Measurements from ENCODE around the gene ADAMTS2.

Gene ADAMTS2

DNA sequence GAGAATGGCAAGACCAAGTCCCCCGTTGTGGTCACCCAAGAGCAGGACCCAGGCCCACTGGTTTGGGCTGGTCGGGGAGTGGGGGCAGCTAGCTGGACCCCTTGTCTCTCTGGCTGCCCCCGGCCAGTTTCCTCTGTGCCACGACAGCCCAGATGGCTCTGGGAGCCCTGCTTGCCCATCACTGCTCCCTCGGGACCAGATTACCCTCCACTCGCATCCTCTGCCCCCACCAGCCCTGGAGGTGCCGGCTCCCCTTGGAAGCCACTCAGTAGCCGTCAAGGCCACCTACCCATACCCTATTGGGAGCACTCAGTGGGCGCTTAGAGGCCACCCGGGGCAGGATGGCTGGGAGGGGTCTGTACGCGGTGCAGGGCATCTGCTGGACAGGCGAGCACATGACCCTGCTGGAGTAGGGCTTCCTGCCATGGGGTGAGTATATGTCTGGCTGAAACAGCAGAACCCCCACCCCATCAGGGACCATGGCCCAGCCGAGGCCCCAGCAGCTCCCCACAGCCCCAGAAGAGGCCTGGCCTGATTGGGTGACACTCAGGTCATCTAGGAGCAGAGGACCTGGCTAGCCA is 215.1 kb downstream of the ADAMTS2 start:
- Histone ChIP-seq H3K27me3 (ENCODE audit: insufficient read depth, low read length) (no peaks in the 10 kb centered on the region), H4K91ac (ENCODE audit: low read depth, low read length) (no peak overlapping the region), H3K4me3 (ENCODE audit: low read depth, low read length) (no peak overlapping the region), H3K36me3 (ENCODE audit: control insufficient read depth in 1 of 2, insufficient read depth in 2 of 2, low read length in 2 of 2) (peaks cover 56 to 59% of the 10 kb centered on the region in 2 experiments), H3K27ac (ENCODE audit: low read depth, low read length) (no peak overlapping the region), H2BK12ac (ENCODE audit: low read length) (no peak overlapping the region), H3K4me2 (ENCODE audit: low read length) (no peak overlapping the region), H3K14ac (ENCODE audit: low read length) (no peak overlapping the region), H2BK120ac (ENCODE audit: insufficient read depth, low read length, poor library complexity) (no peak overlapping the region), H3K23ac (ENCODE audit: low read length) (no peak overlapping the region), H3K9me3 (ENCODE audit: insufficient read depth, low read depth, low read length) (peaks cover 51% of the 10 kb centered on the region), H4K12ac (ENCODE audit: low read depth, low read length) (no peak overlapping the region), H2BK5ac (ENCODE audit: low read depth, low read length, poor library complexity) (no peak overlapping the region), H3K9ac (ENCODE audit: low read length) (no peak overlapping the region), H4K8ac (ENCODE audit: low read depth, low read length) (no peak overlapping the region), H3K4ac (ENCODE audit: low read depth, low read length) (no peak overlapping the region), H2AFZ (ENCODE audit: insufficient read depth, low read length, poor library complexity) (no peak overlapping the region), H3K79me2 (ENCODE audit: control insufficient read depth, insufficient read depth, low read length, poor library complexity) (no peaks in the 10 kb centered on the region), H3K4me1 (ENCODE audit: control insufficient read depth in 1 of 2, insufficient read depth in 2 of 2, low read length in 2 of 2) (no peaks in the 10 kb centered on the region), H2AK5ac (ENCODE audit: low read length) (no peak overlapping the region), H3K18ac (ENCODE audit: low read length) (no peak overlapping the region), H3K79me1 (ENCODE audit: low read length) (no peaks in the 10 kb centered on the region)
- no CpG with 5 or more reads among the region's 14 CpGs for WGBS (ENCODE audit: extremely low coverage, insufficient coverage, insufficient read length)
- no peak for DNase-seq

DNA sequence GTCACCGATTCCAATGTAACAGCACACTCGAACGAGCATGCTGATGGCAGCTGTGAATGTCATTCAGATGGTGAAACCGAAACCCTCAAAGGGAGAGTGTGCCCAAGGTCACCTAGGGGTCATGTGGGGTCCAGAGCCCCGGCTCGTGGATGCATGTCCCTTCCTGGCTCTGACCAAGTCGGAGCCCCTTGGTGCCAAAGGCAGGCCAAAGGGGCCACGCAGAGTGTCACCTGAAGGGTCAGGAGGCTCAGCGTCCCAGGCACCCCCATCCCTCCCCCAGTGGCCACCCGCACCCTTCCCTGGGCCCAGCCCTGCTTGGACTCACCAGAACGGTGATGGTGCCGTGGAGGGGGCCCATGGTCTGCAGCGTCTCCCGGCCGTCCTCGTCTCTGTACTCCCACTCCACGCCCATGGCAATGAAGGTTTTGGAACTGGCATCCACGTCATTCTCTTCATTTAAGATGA is 215.6 kb downstream of the ADAMTS2 start:
- Histone ChIP-seq H3K9ac (ENCODE audit: low read length) (no peak overlapping the region), H3K4me1 (ENCODE audit: control insufficient read depth in 1 of 2, insufficient read depth in 2 of 2, low read length in 2 of 2) (no peaks in the 10 kb centered on the region), H2AFZ (ENCODE audit: insufficient read depth, low read length, poor library complexity) (no peak overlapping the region), H3K18ac (ENCODE audit: low read length) (no peak overlapping the region), H3K23ac (ENCODE audit: low read length) (no peak overlapping the region), H3K4me3 (ENCODE audit: low read depth, low read length) (no peak overlapping the region), H2BK5ac (ENCODE audit: low read depth, low read length, poor library complexity) (no peak overlapping the region), H3K4ac (ENCODE audit: low read depth, low read length) (no peak overlapping the region), H4K12ac (ENCODE audit: low read depth, low read length) (no peak overlapping the region), H4K8ac (ENCODE audit: low read depth, low read length) (no peak overlapping the region), H2AK5ac (ENCODE audit: low read length) (no peak overlapping the region), H3K36me3 (ENCODE audit: control insufficient read depth in 1 of 2, insufficient read depth in 2 of 2, low read length in 2 of 2) (peaks cover 62% of the 10 kb centered on the region in 2 experiments), H3K27ac (ENCODE audit: low read depth, low read length) (no peak overlapping the region), H3K9me3 (ENCODE audit: insufficient read depth, low read depth, low read length) (peaks cover 54% of the 10 kb centered on the region), H3K27me3 (ENCODE audit: insufficient read depth, low read length) (no peaks in the 10 kb centered on the region), H3K79me2 (ENCODE audit: control insufficient read depth, insufficient read depth, low read length, poor library complexity) (no peaks in the 10 kb centered on the region), H3K4me2 (ENCODE audit: low read length) (no peak overlapping the region), H3K79me1 (ENCODE audit: low read length) (no peaks in the 10 kb centered on the region), H2BK12ac (ENCODE audit: low read length) (no peak overlapping the region), H4K91ac (ENCODE audit: low read depth, low read length) (no peak overlapping the region), H3K14ac (ENCODE audit: low read length) (no peak overlapping the region), H2BK120ac (ENCODE audit: insufficient read depth, low read length, poor library complexity) (no peak overlapping the region)
- WGBS (ENCODE audit: extremely low coverage, insufficient coverage, insufficient read length), result no CpG with 5 or more reads among the region's 18 CpGs
- no peak for DNase-seq

DNA sequence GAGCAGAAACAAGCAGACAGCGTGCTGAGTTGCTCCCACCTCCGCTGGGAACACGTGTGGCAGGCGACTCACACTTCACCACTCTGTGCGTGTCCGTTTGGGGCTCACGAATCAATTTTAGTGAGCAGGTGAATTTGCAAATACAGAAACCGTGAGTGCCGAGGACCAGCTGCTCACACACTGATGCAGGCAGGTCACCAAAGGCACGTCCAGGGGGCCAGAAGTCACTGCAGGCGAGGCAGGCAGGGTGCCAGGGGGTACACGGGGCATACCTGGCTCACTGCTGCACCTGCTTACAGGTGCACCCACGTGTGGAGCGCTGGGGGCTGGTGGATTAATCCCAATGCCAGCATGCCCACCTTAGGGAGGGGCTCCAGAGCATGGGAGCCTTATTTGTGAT is 216.3 kb downstream of the ADAMTS2 start:
- WGBS (ENCODE audit: extremely low coverage, insufficient coverage, insufficient read length), result no CpG with 5 or more reads among the region's 14 CpGs
- no peak overlapping the region for H3K14ac ChIP-seq (ENCODE audit: low read length)
- no peaks in the 10 kb centered on the region for H3K79me1 ChIP-seq (ENCODE audit: low read length)
- H3K36me3 ChIP-seq (ENCODE audit: control insufficient read depth in 1 of 2, insufficient read depth in 2 of 2, low read length in 2 of 2), result peaks cover 62 to 65% of the 10 kb centered on the region in 2 experiments
- no peak overlapping the region for H2BK12ac ChIP-seq (ENCODE audit: low read length)
- H3K4me3 ChIP-seq (ENCODE audit: low read depth, low read length), result no peak overlapping the region
- H3K4me1 ChIP-seq (ENCODE audit: control insufficient read depth in 1 of 2, insufficient read depth in 2 of 2, low read length in 2 of 2), result no peaks in the 10 kb centered on the region
- H3K9me3 ChIP-seq (ENCODE audit: insufficient read depth, low read depth, low read length), result peaks cover 58% of the 10 kb centered on the region
- H3K23ac ChIP-seq (ENCODE audit: low read length), result no peak overlapping the region
- H2AK5ac ChIP-seq (ENCODE audit: low read length), result no peak overlapping the region
- no peak overlapping the region for H3K4ac ChIP-seq (ENCODE audit: low read depth, low read length)
- no peak overlapping the region for H3K27ac ChIP-seq (ENCODE audit: low read depth, low read length)
- H2AFZ ChIP-seq (ENCODE audit: insufficient read depth, low read length, poor library complexity), result no peak overlapping the region
- H4K8ac ChIP-seq (ENCODE audit: low read depth, low read length), result no peak overlapping the region
- no peak overlapping the region for H3K9ac ChIP-seq (ENCODE audit: low read length)
- H2BK120ac ChIP-seq (ENCODE audit: insufficient read depth, low read length, poor library complexity), result no peak overlapping the region
- no peak for DNase-seq
- no peak overlapping the region for H4K91ac ChIP-seq (ENCODE audit: low read depth, low read length)
- no peak overlapping the region for H4K12ac ChIP-seq (ENCODE audit: low read depth, low read length)
- H2BK5ac ChIP-seq (ENCODE audit: low read depth, low read length, poor library complexity), result no peak overlapping the region
- no peaks in the 10 kb centered on the region for H3K79me2 ChIP-seq (ENCODE audit: control insufficient read depth, insufficient read depth, low read length, poor library complexity)
- H3K27me3 ChIP-seq (ENCODE audit: insufficient read depth, low read length), result no peaks in the 10 kb centered on the region
- no peak overlapping the region for H3K18ac ChIP-seq (ENCODE audit: low read length)
- no peak overlapping the region for H3K4me2 ChIP-seq (ENCODE audit: low read length)

GRCh38 chr5:179128041-179128365 is 217.3 kb downstream of the ADAMTS2 start:
- Histone ChIP-seq H3K4me1 (ENCODE audit: control insufficient read depth in 1 of 2, insufficient read depth in 2 of 2, low read length in 2 of 2) (no peaks in the 10 kb centered on the region), H3K27me3 (ENCODE audit: insufficient read depth, low read length) (no peaks in the 10 kb centered on the region), H4K12ac (ENCODE audit: low read depth, low read length) (no peak overlapping the region), H2BK12ac (ENCODE audit: low read length) (no peak overlapping the region), H2AK5ac (ENCODE audit: low read length) (no peak overlapping the region), H2BK5ac (ENCODE audit: low read depth, low read length, poor library complexity) (no peak overlapping the region), H4K91ac (ENCODE audit: low read depth, low read length) (no peak overlapping the region), H3K4me3 (ENCODE audit: low read depth, low read length) (no peak overlapping the region), H3K36me3 (ENCODE audit: control insufficient read depth in 1 of 2, insufficient read depth in 2 of 2, low read length in 2 of 2) (peaks cover 62 to 68% of the 10 kb centered on the region in 2 experiments), H3K79me1 (ENCODE audit: low read length) (no peaks in the 10 kb centered on the region), H3K18ac (ENCODE audit: low read length) (no peak overlapping the region), H2AFZ (ENCODE audit: insufficient read depth, low read length, poor library complexity) (no peak overlapping the region), H4K8ac (ENCODE audit: low read depth, low read length) (no peak overlapping the region), H3K9ac (ENCODE audit: low read length) (no peak overlapping the region), H3K79me2 (ENCODE audit: control insufficient read depth, insufficient read depth, low read length, poor library complexity) (no peaks in the 10 kb centered on the region), H3K14ac (ENCODE audit: low read length) (no peak overlapping the region), H3K9me3 (ENCODE audit: insufficient read depth, low read depth, low read length) (peaks cover 63% of the 10 kb centered on the region), H3K4ac (ENCODE audit: low read depth, low read length) (no peak overlapping the region), H3K27ac (ENCODE audit: low read depth, low read length) (no peak overlapping the region), H2BK120ac (ENCODE audit: insufficient read depth, low read length, poor library complexity) (no peak overlapping the region), H3K4me2 (ENCODE audit: low read length) (no peak overlapping the region), H3K23ac (ENCODE audit: low read length) (no peak overlapping the region)
- no CpG with 5 or more reads among the region's 10 CpGs for WGBS (ENCODE audit: extremely low coverage, insufficient coverage, insufficient read length)
- DNase-seq, result no peak
